Fibroblast of villous mesenchyme (primary cell): ENCODE data around the gene SPINK1. TPM values are rescaled to one million over a fixed set of nuclear protein-coding genes. Genes with fewer than 3 reads are reported as not detected.

Experiments used
- DNase-seq: peaks from one replicate; pipeline ENCODE4 v3.0.0-alpha.2; 2010; ENCODE audit warnings: low read depth
- H3K4me3 ChIP-seq: 2 replicates; pipeline ENCODE4 v1.5.1; 2011; ENCODE audit warnings: low read depth, mild to moderate bottlenecking, low read length
- CTCF ChIP-seq: IDR thresholded peaks from 2 replicates; pipeline ENCODE4 v1.5.1; 2012; ENCODE audit warnings: low read depth, mild to moderate bottlenecking, low read length; ENCODE audit not compliant: insufficient read depth
- total RNA-seq: library from RNA; depleted of rRNA; stranded (reverse); fragments of >200 nt; gene quantifications from 2 replicates; pipeline ENCODE4 v1.2.3, GENCODE V29; 2012

SPINK1 gene
- total RNA-seq, 1 donor: not detected

- TF ChIP-seq CTCF: no peak
- DNase-seq: no peak
- H3K4me3 ChIP-seq: no peak overlapping the region
These were observed 28.6 kb upstream of the SPINK1 start for GRCh38 chr5:147859962-147860640.

DNA sequence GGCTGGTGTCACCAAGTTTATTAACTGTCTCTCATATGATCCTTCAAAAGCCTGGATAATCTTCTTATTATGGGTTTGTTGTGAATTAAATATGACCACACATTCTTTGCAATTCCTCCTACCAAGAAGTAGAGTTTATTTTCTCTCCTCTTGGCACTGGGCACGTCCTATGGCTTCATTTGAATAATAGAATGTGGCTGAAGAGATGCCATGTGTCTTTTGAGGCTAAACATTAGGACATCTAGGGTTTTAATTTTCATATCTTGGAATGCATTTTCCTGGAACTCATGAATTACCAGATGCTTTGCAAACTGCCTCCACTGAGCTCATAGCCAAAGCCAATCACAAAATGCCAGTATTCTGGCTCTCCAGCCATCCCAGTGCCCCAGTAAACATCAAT is 27.1 kb upstream of the SPINK1 start:
- no peak overlapping the region for H3K4me3 ChIP-seq
- TF ChIP-seq CTCF: no peak
- DNase-seq: no peak

- DNase-seq: peak; percentile 56
- TF ChIP-seq CTCF: peak; percentile 90
- H3K4me3 ChIP-seq: no peak overlapping the region
These were observed 26.0 kb upstream of the SPINK1 start for GRCh38 chr5:147857302-147858129.

GRCh38 chr5:147856801-147857200 is 25.3 kb upstream of the SPINK1 start:
- no peak for TF ChIP-seq CTCF
- DNase-seq: no peak

GRCh38 chr5:147855774-147856069 is 24.3 kb upstream of the SPINK1 start:
- no peak for DNase-seq
- no peak overlapping the region for H3K4me3 ChIP-seq
- no peak for TF ChIP-seq CTCF

More at GRCh38 chr5:147856801-147857200, 25.3 kb upstream of the SPINK1 start:
- H3K4me3 ChIP-seq: no peak overlapping the region

DNA sequence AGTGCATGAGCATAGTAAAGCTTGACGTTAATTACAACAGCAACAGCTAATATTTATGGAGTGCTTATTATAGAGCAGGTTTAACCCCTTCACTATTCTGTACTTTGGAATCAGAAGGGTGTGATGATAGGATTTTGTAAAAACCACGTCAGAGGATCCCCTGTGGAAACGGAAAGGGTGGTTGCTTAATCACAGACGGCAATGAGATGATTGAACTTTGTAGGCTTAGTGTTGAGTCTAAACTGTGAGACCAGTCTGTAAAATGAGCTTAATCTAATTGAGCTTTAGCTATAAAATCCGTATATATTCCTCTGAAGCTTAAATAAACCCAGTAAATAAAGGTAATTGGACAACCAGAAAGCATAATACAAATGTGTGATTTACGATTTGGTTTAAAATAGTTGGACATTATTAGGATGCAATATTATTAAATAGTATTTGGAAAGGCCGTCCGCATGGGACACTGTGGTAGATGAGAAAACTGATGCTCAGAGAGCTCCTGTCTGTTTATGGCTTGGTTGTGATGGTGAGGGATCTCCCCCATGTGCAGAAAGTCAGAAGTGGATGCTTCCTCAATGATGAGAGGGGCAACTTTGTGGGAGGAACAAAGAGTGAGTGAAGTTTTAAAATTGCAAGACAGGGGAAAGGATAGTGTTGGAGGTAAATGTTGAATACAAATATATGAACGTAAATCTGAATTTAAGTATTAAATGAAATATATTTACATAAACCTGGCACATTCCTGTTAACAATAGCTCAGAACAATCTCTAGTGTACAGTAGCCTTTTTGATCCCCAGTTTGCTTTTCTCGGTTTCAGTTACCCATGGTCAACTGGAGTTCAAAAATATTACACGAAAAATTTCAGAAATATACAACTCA is 23.7 kb upstream of the SPINK1 start:
- TF ChIP-seq CTCF: no peak
- no peak for DNase-seq

More for the DNA sequence above, 23.7 kb upstream of the SPINK1 start:
- H3K4me3 ChIP-seq: no peak overlapping the region
